Measurements from ENCODE around the gene IFIT1.

DNA sequence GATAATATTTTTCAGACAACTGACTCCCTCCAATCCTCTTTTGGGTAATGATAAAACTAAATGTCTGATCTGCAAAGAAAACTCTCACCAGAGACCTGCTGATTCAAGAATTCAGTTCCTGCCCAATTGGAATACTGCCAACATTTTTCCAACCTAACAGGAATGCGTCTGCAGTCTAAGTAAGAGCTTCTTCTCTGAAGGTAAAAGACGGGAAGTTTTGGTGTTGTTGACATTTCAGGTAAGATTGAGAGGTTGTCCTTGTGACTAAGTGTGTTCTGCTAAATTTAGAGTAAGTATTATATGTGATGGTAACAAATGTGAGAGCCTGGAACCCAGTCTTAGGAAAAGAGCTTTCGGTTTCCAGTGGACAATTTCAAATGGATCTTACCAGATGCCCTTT is 39.6 kb downstream of the IFIT1 start:
- TF ChIP-seq BACH2 (CRISPR knock-in tag; IDR thresholded peaks at IDR 0.05; ENCODE audit: borderline replicate concordance) (no peak), PATZ1 (CRISPR knock-in tag; IDR thresholded peaks at IDR 0.05; ENCODE audit: borderline replicate concordance) (no peak), ZNF565 (CRISPR knock-in tag; conservative IDR thresholded peaks at IDR 0.05; ENCODE audit: low read depth) (no peak), TCF4 (CRISPR knock-in tag; IDR thresholded peaks at IDR 0.05; ENCODE audit: borderline replicate concordance) (no peak), CREB5 (CRISPR knock-in tag; IDR thresholded peaks at IDR 0.05; ENCODE audit: low read depth) (no peak), ZFP3 (CRISPR knock-in tag; IDR thresholded peaks at IDR 0.05) (no peak), ISL1 (CRISPR knock-in tag; IDR thresholded peaks at IDR 0.05) (peak; percentile 54), ZNF70 (CRISPR knock-in tag; IDR thresholded peaks at IDR 0.05) (no peak), OSR1 (CRISPR knock-in tag; IDR thresholded peaks at IDR 0.05) (no peak), SNAI2 (CRISPR knock-in tag; IDR thresholded peaks at IDR 0.05) (no peak), RARB (CRISPR knock-in tag; IDR thresholded peaks at IDR 0.05) (no peak)
- TF ChIP-seq, protein P1, sequence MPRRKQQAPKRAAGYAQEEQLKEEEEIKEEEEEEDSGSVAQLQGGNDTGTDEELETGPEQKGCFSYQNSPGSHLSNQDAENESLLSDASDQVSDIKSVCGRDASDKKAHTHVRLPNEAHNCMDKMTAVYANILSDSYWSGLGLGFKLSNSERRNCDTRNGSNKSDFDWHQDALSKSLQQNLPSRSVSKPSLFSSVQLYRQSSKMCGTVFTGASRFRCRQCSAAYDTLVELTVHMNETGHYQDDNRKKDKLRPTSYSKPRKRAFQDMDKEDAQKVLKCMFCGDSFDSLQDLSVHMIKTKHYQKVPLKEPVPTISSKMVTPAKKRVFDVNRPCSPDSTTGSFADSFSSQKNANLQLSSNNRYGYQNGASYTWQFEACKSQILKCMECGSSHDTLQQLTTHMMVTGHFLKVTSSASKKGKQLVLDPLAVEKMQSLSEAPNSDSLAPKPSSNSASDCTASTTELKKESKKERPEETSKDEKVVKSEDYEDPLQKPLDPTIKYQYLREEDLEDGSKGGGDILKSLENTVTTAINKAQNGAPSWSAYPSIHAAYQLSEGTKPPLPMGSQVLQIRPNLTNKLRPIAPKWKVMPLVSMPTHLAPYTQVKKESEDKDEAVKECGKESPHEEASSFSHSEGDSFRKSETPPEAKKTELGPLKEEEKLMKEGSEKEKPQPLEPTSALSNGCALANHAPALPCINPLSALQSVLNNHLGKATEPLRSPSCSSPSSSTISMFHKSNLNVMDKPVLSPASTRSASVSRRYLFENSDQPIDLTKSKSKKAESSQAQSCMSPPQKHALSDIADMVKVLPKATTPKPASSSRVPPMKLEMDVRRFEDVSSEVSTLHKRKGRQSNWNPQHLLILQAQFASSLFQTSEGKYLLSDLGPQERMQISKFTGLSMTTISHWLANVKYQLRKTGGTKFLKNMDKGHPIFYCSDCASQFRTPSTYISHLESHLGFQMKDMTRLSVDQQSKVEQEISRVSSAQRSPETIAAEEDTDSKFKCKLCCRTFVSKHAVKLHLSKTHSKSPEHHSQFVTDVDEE (CRISPR knock-in tag; IDR thresholded peaks at IDR 0.05) = no peak
- TF ChIP-seq, protein P2, sequence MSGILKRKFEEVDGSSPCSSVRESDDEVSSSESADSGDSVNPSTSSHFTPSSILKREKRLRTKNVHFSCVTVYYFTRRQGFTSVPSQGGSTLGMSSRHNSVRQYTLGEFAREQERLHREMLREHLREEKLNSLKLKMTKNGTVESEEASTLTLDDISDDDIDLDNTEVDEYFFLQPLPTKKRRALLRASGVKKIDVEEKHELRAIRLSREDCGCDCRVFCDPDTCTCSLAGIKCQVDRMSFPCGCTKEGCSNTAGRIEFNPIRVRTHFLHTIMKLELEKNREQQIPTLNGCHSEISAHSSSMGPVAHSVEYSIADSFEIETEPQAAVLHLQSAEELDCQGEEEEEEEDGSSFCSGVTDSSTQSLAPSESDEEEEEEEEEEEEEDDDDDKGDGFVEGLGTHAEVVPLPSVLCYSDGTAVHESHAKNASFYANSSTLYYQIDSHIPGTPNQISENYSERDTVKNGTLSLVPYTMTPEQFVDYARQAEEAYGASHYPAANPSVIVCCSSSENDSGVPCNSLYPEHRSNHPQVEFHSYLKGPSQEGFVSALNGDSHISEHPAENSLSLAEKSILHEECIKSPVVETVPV (CRISPR knock-in tag; IDR thresholded peaks at IDR 0.05) = no peak

Data from SK-N-SH treated with all-trans-retinoic acid at 6 μM for 48 hours (cell line).